ENCODE results near the gene OR1C1.
"Not testable (repeated sequence)": the region's sequence is repeated elsewhere in the genome, so short reads cannot be mapped to it uniquely, and the experiment has no call there.

OR1C1 gene, protein sequence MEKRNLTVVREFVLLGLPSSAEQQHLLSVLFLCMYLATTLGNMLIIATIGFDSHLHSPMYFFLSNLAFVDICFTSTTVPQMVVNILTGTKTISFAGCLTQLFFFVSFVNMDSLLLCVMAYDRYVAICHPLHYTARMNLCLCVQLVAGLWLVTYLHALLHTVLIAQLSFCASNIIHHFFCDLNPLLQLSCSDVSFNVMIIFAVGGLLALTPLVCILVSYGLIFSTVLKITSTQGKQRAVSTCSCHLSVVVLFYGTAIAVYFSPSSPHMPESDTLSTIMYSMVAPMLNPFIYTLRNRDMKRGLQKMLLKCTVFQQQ

GRCh38 chr1:247760456-247760855 is at the start of gene OR1C1:
OR1C1 (minus strand) TSS chr1:247760556; CDS start chr1:247758406, 2,150 bp downstream.
- no peak for DNase-seq

DNA sequence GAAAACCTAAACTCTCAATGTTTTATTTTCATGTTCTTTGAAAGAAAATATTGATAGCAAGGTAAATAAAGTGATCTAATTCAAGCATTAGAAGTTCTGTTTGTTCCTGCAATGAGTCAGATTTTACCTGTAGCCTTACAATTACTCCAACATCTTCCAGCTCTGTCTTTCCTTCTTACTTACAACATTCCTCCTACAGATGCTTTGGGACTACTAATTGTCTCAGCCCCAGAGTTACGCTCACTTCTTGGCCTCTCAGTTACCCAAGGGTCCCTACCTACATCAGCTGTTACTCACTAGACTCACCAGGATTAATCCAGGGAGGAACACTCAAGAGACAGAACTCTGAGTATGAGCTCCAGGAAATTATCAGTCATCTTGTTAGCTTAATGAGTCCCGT is 37.2 kb upstream of the OR1C1 start:
- no peak for DNase-seq

- no peak for DNase-seq
Measured at GRCh38 chr1:247769603-247770002, 9.2 kb upstream of the OR1C1 start.

DNA sequence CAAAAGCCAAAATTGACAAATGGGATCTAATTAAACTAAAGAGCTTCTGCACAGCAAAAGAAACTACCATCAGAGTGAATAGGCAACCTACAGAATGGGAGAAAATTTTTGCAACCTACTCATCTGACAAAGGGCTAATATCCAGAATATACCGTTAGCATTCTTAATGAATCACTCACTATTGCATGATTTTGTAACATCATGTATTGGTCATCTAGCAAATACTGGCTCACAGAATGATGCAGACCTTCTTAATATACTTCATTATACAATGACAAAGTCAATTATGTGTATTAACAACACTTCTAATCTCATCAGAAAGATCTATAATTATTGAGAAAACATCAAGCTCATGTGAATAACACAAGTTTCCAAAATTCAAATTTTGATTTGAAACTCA is 6.0 kb downstream of the OR1C1 start:
- not testable (repeated sequence) for DNase-seq

DNA sequence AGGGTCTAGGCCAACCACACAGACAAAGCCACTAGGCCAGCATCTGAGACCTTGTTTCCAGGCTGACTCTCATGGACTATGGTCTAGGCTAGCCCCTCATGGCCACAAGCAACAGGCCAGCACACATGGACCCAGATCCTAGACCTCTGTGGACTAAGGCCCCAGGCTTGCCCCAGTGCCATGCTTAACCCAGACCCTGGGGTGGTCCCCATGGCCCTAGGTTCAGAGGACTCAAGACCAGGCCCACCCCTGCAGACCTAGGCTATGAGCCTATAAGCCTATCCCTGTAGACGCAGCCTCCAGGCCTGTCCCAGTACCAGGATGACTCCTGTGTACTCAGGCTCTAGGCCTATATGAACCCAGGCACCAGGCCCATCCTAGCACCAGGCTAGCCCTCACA is 10.5 kb downstream of the OR1C1 start:
- no peak for DNase-seq

- no peak for DNase-seq
Measured at GRCh38 chr1:247748041-247748440, 12.3 kb downstream of the OR1C1 start, which contains the start of gene OR14A2. OR14A2 (minus strand) TSS chr1:247748141.

DNA sequence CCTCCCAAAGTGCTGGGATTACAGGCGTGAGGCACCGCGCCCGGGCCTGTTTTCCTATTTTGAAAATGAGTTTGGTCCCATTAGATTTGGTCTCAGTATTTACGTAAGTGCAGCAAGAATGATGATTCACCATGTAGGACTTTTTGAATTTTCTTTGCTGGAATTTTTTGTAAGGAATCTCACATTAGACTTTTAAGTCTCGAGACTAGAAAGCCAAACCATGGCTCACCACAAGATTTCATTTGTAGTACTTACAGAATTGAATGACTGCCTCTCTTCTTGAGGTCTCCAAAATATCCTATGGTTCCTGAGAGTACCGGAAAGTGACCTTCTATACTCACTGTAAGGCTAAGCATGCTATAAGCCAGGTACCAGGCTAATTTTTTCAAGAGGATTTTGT is 12.7 kb downstream of the OR1C1 start:
- DNase-seq: no peak

DNA sequence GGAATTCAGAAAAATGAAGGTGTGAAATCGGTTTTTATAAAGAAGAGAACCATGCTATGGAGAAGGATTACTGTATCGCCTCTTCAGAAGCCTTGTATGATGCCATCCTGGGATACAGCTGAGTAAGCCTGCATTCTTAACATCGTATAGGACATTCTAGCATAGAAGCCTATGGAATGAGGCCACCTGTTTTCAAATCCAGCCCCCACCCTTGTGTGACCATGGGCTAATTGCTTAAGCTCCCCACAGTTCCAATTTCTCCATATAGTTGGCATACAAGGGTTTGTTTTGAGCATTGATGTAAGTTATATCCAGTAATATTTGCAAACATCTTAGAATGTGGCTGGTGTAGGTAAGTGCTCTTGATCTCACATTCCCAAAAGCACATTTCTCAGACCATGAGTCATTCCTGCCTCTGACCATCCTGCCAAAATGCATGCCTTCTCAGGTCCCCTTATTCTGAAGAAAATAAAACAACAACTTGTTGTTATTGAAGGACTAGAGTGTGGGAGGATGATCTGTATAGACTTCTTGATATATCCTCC is 13.9 kb downstream of the OR1C1 start:
- no peak for DNase-seq

- DNase-seq: not testable (repeated sequence)
Measured at GRCh38 chr1:247742215-247742760, 18.1 kb downstream of the OR1C1 start.

DNA sequence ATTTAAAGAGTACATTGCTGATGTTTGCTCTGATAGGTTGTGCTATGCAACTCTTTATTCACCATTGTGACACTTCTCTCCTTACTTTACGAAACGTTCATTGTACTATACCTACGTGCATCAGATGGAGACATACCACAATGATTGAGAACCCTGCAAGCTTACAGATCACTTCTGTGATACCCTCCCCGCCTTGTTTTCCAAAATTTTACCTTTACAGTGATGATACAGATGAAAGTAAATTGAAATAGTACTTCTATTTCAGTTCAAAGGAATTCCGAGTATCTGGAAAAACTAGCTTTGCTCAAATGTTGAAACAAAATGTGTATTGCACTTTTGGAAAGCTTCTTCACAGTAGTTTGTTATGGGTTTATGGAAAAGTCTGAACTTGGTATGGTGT is 18.6 kb downstream of the OR1C1 start:
- DNase-seq: no peak

DNA sequence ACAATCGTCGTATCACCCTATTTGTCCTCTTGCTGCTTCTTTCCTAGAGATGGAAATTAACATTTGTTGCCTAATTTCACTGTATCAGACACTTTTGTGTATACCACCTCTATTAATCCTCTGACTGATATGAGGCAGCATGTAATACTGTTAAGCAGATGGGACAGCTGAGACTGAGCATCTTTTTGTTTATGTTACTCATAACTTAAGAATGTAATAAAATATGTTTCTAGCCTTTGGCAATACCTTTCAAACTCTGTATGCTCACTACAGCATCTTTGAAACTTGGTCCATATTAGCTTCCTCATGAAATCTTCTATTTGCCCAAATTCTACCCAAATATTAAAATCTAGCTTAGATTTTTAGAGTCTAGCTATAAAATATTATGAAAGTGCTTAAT is 19.6 kb downstream of the OR1C1 start:
- no peak for DNase-seq

DNA sequence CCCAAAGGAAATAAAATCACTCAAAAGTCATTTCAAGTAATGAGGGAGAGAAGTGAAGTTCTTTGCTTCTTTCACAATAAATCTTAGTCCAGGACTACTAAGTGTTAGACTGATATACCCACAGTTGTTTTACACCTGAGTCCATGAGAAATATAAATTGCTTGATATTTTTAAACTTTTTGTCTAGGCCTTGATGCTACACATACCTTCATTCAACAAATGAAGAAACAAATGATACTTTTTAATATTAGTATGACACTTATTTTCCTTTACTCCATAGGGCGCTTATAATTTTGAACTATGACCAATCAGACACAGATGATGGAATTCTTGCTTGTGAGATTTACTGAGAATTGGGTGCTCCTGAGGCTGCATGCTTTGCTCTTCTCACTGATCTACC is 22.0 kb downstream of the OR1C1 start, which contains the start of gene OR14K1:
Gene OR14K1, plus strand, starts transcription at position 301 of the 400 bp plus-strand sequence. Its CDS starts 0 bp downstream, at position 301.
- no peak for DNase-seq

DNA sequence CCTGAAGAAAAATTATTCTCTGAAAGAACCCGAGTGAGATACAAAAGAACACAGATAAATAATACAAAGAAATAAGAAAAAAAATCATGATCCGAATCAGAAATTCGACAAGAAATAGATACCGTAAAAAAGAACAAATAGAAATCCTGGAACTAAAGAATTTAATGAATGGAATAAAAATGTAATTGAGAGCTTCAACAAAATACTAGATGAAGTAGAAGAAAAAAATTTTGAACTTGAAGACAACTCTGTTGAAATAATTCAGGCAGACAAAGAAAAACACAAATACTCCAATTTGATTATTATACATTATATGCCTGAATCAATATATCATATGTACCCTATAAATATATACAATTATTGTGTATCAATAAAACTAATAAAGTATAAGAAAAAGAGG is 39.1 kb downstream of the OR1C1 start:
- DNase-seq: no peak

- no peak for DNase-seq
Measured at GRCh38 chr1:247716546-247716945, 43.8 kb downstream of the OR1C1 start, which contains the start of gene OR6F1. OR6F1 (minus strand) TSS chr1:247716646; CDS start chr1:247712755, 3,891 bp downstream.

DNA sequence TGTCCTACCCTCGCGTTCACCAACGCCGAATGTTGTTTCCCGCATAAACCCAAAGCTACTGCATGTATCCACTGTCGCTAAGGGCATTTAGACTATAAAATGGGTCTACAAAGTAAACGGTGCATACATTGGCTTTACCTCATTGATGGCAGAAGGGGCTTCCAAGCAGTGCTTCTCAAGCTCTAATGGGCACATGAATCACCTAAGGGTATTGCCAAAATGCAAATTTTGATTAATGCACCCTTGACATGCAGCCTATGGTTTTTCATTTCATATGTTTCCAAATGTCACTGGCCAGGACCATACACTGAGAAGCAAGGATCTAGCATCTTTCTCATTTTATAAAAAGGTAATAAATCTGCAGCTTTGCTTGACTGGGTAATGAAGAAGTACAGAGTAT is 46.6 kb downstream of the OR1C1 start:
- no peak for DNase-seq

GRCh38 chr1:247710681-247711080 is 49.7 kb downstream of the OR1C1 start:
- DNase-seq: not testable (repeated sequence)

All from suppressor macrophage treated with lipopolysaccharide for 4 hours (primary cell).